OCI-LY1 (cell line): ENCODE results near the gene ARL6IP4.

ENCODE experiments used
- EZH2 ChIP-seq: fragments of 200-600 bp; sonication (generic), shearing (Covaris generic); IDR thresholded peaks from 2 replicates; pipeline ENCODE4 v1.8.0; 2017; ENCODE audit warnings: borderline replicate concordance, mixed run types, mild to moderate bottlenecking, antibody characterized with exemption, low read length, moderate library complexity, mixed read lengths
- TF ChIP-seq, protein P1 (sequence below): fragments of 200-600 bp; sonication (generic), shearing (Covaris generic); IDR thresholded peaks from 2 replicates; pipeline ENCODE4 v1.5.1; 2017; ENCODE audit warnings: mild to moderate bottlenecking, antibody characterized with exemption, low read length, moderate library complexity, mixed read lengths

DNA sequence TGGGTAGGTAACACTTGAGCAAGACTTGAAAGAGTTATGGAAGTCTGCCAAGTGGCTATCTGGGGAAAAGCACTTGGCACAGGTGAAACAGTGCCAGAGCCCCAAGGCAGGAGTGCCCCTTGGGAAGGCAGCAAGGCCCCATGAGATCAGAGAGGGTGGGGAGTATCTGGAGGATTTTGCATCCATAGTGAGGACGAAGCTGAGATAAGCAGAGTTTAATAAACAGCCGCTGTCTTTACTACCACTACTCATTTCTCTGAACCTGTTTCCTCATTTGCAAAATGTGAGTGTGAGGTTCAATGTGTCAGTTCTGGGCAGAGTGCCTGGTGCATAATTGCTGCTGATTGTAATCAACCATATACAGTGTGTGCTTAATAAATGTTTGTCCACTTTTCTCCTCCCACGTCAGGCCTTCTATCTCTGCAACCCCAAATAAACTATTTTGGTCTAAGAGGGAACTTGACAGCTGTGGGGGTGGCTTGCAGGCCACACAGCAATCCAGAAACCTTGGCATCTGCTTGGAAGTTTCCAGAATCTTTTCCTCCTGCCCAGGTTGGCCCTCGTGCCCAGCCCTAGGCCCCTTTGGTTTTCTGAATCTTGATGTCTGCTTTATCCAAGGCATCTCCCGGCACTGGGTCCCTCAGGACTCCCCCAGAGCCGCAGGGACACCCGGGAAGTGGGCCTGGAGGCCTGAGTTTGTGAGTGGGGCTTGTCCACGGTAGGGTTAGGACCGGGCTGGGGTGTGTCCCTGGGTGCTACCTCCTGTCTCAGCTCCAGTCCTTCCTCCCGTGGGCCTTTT, 18.8 kb upstream of the ARL6IP4 start:
- TF ChIP-seq, protein P1, sequence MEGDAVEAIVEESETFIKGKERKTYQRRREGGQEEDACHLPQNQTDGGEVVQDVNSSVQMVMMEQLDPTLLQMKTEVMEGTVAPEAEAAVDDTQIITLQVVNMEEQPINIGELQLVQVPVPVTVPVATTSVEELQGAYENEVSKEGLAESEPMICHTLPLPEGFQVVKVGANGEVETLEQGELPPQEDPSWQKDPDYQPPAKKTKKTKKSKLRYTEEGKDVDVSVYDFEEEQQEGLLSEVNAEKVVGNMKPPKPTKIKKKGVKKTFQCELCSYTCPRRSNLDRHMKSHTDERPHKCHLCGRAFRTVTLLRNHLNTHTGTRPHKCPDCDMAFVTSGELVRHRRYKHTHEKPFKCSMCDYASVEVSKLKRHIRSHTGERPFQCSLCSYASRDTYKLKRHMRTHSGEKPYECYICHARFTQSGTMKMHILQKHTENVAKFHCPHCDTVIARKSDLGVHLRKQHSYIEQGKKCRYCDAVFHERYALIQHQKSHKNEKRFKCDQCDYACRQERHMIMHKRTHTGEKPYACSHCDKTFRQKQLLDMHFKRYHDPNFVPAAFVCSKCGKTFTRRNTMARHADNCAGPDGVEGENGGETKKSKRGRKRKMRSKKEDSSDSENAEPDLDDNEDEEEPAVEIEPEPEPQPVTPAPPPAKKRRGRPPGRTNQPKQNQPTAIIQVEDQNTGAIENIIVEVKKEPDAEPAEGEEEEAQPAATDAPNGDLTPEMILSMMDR: no peak
- no peak for TF ChIP-seq EZH2
